C4-2B (cell line): ENCODE measurements around the gene PIK3R4.

Source experiments
- CTCF ChIP-seq: fragments of 450-650 bp; conservative IDR thresholded peaks from 2 replicates; pipeline ENCODE4 v1.5.1; 2017; ENCODE audit warnings: mild to moderate bottlenecking
- ZFX ChIP-seq: fragments of 450-650 bp; IDR thresholded peaks from 2 replicates; pipeline ENCODE4 v1.6.1; 2017

- TF ChIP-seq CTCF (no peak), ZFX (no peak)
These were observed 15.2 kb upstream of the PIK3R4 start for GRCh38 chr3:130761730-130762311.
